K562 (cell line): ENCODE data around the gene HSPA5. TPM values are rescaled to one million over a fixed set of nuclear protein-coding genes. Genes with fewer than 3 reads are reported as not detected.

Source experiments
- ATAC-seq: fragments of 200-7000 bp; cut with Tn5 transposase; 3 replicates; pipeline ENCODE4 v1.9.1; 2020; ENCODE audit warnings: moderate library complexity
- BruUV-seq: library from RNA; stranded (reverse); fragments of 400-500 nt; replicated peaks from 2 replicates; lab custom pipeline; 2021; lab: Mats Ljungman, UMichigan
- CTCF ChIA-PET: fragments of 300-600 bp; formaldehyde crosslinking; extraction: SDS; loops from one replicate; lab custom pipeline; 2021; ENCODE audit warnings: low intra/inter-chr PET ratio; lab: Yijun Ruan, JAX
- POLR2A ChIA-PET: fragments of 300-600, 350-650 bp; sonication (Branson Sonifier 250); formaldehyde crosslinking; extraction: SDS; loops from one replicate; lab custom pipeline; 2021; ENCODE audit warnings: antibody characterized with exemption, inconsistent platforms; lab: Yijun Ruan, JAX
- DNase-seq, 4 experiments: peaks; one replicate each; pipeline versions ENCODE4 v3.0.0 to v3.0.0-alpha.2; 2011 to 2018; ENCODE audit warnings: low spot score in 3 of 4, mixed read lengths in 3 of 4; ENCODE audit errors: extremely low read depth in 1 of 4
- FAIRE-seq: peaks from 2 replicates; lab custom pipeline; 2011; peaks lifted over from hg19 to GRCh38; lab: Jason Lieb, UNC
- H2AFZ ChIP-seq: 2 replicates; pipeline ENCODE4 v1.6.0; 2011; ENCODE audit warnings: low read depth, low read length, control low read depth, inconsistent platforms
- H3K27ac ChIP-seq: fragments of 200-600 bp; 3 replicates; pipeline ENCODE4 v1.8.0; 2011; ENCODE audit warnings: low read depth, mild to moderate bottlenecking, control low read depth, inconsistent platforms, low read length, moderate library complexity, mixed read lengths; ENCODE audit errors: extremely low read depth
- H3K27me3 ChIP-seq, 2 experiments: fragments of 300-600 bp in 1 of 2; 2 replicates in 1 of 2; 3 replicates in 1 of 2; pipeline versions ENCODE4 v1.6.0 to v1.8.0; 2011; ENCODE audit warnings: inconsistent platforms in 2 of 2, low read length in 2 of 2, mild to moderate bottlenecking in 1 of 2, mixed read lengths in 1 of 2, moderate library complexity in 1 of 2; ENCODE audit not compliant: control insufficient read depth in 2 of 2, insufficient read depth in 2 of 2
- H3K36me3 ChIP-seq: fragments of 300-600 bp; 3 replicates; pipeline ENCODE4 v1.8.0; 2011; ENCODE audit warnings: mild to moderate bottlenecking, low read length, inconsistent platforms; ENCODE audit not compliant: control insufficient read depth, insufficient read depth
- H3K4me1 ChIP-seq, 2 experiments: fragments of 200-600 bp in 1 of 2; replicated peaks in 1 of 2; 2 replicates in 1 of 2; 3 replicates in 1 of 2; pipeline versions ENCODE4 v1.5.1 to v1.8.0; 2011; ENCODE audit warnings: inconsistent platforms in 2 of 2, low read length in 2 of 2, mild to moderate bottlenecking in 1 of 2, mixed read lengths in 1 of 2, moderate library complexity in 1 of 2; ENCODE audit not compliant: control insufficient read depth in 2 of 2, insufficient read depth in 2 of 2
- H3K4me2 ChIP-seq: 2 replicates; pipeline ENCODE4 v1.6.1; 2011; ENCODE audit warnings: low read length, control low read depth, inconsistent platforms, mixed read lengths; ENCODE audit not compliant: insufficient read depth
- H3K4me3 ChIP-seq: fragments of 200-600 bp; sonication (generic), shearing (Covaris generic); 2 replicates; pipeline ENCODE4 v1.5.1; 2016; ENCODE audit warnings: control low read depth, inconsistent platforms
- H3K79me2 ChIP-seq: fragments of 200-600 bp; 3 replicates; pipeline ENCODE4 v1.8.0; 2011; ENCODE audit warnings: low read length, inconsistent platforms; ENCODE audit not compliant: control insufficient read depth, insufficient read depth
- H3K9ac ChIP-seq, 2 experiments: 2 replicates each; pipeline versions ENCODE4 v1.6.0 to v1.6.1; 2011; ENCODE audit warnings: low read depth in 2 of 2, low read length in 2 of 2, control low read depth in 1 of 2, inconsistent platforms in 1 of 2, mild to moderate bottlenecking in 1 of 2, mixed read lengths in 1 of 2; ENCODE audit not compliant: insufficient read depth in 1 of 2
- H3K9me1 ChIP-seq: one replicate; pipeline ENCODE4 v1.6.0; 2011; ENCODE audit warnings: inconsistent platforms, mild to moderate bottlenecking, low read length, moderate library complexity; ENCODE audit not compliant: control insufficient read depth, insufficient read depth
- H3K9me3 ChIP-seq: replicated peaks from 2 replicates; pipeline ENCODE4 v1.5.1; 2011; ENCODE audit warnings: low read depth, low read length, inconsistent platforms; ENCODE audit not compliant: control insufficient read depth, insufficient read depth
- H4K20me1 ChIP-seq: replicated peaks from 2 replicates; pipeline ENCODE4 v1.6.1; 2011; ENCODE audit warnings: low read length, inconsistent platforms, mixed read lengths; ENCODE audit not compliant: control insufficient read depth, insufficient read depth
- BCOR ChIP-seq: fragments of 450-650 bp; IDR thresholded peaks from 2 replicates; pipeline ENCODE4 v1.6.1; 2016
- MECOM ChIP-seq: fragments of 250-450 bp; sonication (Bioruptor Pico); IDR thresholded peaks from 2 replicates; pipeline ENCODE4 v1.8.0; 2022; ENCODE audit warnings: inconsistent platforms
- PPARD ChIP-seq: fragments of 250-450 bp; sonication (Bioruptor Pico); IDR thresholded peaks from 2 replicates; pipeline ENCODE4 v1.8.0; 2022; ENCODE audit warnings: inconsistent platforms, mild to moderate bottlenecking, moderate library complexity
- SUPT5H ChIP-seq: fragments of 450-650 bp; IDR thresholded peaks from 2 replicates; pipeline ENCODE4 v1.6.1; 2016
- TCF3 ChIP-seq: sonication (generic); formaldehyde crosslinking; IDR thresholded peaks from 2 replicates; pipeline ENCODE4 v1.4.0; 2020; ENCODE audit warnings: mild to moderate bottlenecking, missing genetic modification reagents
- ZNF586 ChIP-seq: fragments of 450-650 bp; formaldehyde crosslinking; conservative IDR thresholded peaks from 2 replicates; pipeline ENCODE4 v1.4.0; 2020; ENCODE audit warnings: mild to moderate bottlenecking, moderate library complexity
- WGBS: fragments of 100-300 bp; shearing (Covaris generic); methylation state at CpG from one replicate; pipeline ENCODE4 v1.1.6; 2016; ENCODE audit warnings: low coverage, mixed read lengths; ENCODE audit not compliant: insufficient coverage; ENCODE audit errors: missing lambda C conversion rate; 5-methylcytosine and 5-hydroxymethylcytosine counted together
- in situ Hi-C: fragments of 300-500 bp; cut with MboI; formaldehyde crosslinking; loops from 4 replicates; pipeline ENCODE4 v1.15.0; 2018; ENCODE audit warnings: inconsistent platforms, mixed read lengths
- intact Hi-C: fragments of 100-400 bp; cut with micrococcal nuclease; formaldehyde crosslinking; loops from 2 replicates; pipeline ENCODE4 v1.14.2; 2022
- polyA plus RNA-seq, 8 experiments: library from polyadenylated mRNA; depleted of rRNA in 4 of 8; stranded (reverse) in 5 of 8; unstranded in 3 of 8; fragments of >200 nt; fragmentation: Nextera tagmentation in 2 of 8; fragmentation: Illumina TruSeq in 1 of 8; extraction: Ambion mirVana in 2 of 8; extraction: Trizol in 1 of 8; gene quantifications; 2 replicates each; pipeline versions ENCODE4 v1.2.1 to v1.2.3, GENCODE V29; 2011 to 2014; ENCODE audit warnings: inconsistent platforms in 1 of 8, missing spikeins in 1 of 8
- total RNA-seq, 7 experiments: library from RNA; depleted of rRNA in 6 of 7; stranded (reverse); fragments of >200 nt in 6 of 7; fragmentation: Illumina TruSeq in 2 of 7; extraction: Trizol in 2 of 7; gene quantifications; 2 replicates each; pipeline versions ENCODE4 v1.2.1 to v1.2.3, GENCODE V29; 2011 to 2021; ENCODE audit warnings: low replicate concordance in 1 of 7
- TF ChIP-seq, protein P1 (sequence below): fragments of 250-450 bp; sonication (Bioruptor Pico); IDR thresholded peaks from 2 replicates; pipeline ENCODE4 v1.5.0; 2021

Gene HSPA5
- total and polyA plus RNA-seq, 9 of the 15 experiments (the other 6 are each of a cell fraction or from before 2014, with no cell fraction given), result 48.0 to 265 (median 113) TPM

DNA sequence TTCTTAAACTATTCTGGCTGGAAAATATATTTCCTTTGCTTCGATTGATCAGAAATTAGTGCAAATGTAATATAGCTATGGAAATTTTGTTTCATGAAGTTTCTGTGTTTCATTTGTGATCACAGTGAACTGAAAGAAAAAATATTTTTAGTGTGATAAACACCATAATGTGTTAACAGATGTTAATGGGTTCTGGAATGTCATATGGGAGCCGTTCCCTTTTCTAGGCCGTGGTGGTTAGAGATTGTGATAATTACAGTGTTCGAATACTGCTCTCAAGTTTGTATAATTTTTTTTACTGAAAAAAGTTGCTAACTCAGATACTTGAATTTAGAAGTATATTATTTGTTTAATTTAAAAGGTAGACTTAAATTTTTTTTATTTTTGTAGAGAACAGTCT, 39.8 kb upstream of the HSPA5 start:
- peaks cover 87% of the 10 kb centered on the region for H3K79me2 ChIP-seq
- CTCF ChIA-PET, result no interaction called here
- TF ChIP-seq BCOR (no peak), TCF3 (CRISPR knock-in tag) (peak; percentile 16; the same call in 1 of the 2 replicates)

DNA sequence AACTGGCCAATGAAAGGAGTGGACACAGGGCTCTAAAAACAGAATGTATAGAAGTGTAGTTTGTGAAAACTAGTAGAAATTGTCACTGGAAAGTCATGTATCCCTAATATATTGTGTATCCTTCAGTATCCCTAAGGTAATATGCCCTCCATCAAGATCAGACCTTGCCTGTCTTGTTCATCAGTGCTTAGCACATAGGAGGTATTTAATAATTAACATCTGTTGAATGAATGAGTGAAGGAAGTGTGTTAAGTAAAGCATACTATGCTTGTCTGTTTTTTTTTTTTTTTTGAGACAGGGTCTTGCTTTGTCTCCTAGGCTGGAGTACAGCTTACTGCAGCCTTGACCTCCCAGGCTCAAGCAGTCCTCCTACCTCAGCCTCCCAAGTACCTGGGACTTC, 36.3 kb upstream of the HSPA5 start:
- CTCF ChIA-PET, result no interaction called here
- Histone ChIP-seq H3K4me2 (no peak overlapping the region), H3K4me1 (peaks cover 9 to 14% of the 10 kb centered on the region in 2 experiments; a peak in 4 of 5 replicates), H3K27me3 (no peaks in the 10 kb centered on the region), H3K9me3 (no peaks in the 10 kb centered on the region), H3K4me3 (no peak overlapping the region), H3K9me1 (no peaks in the 10 kb centered on the region), H4K20me1 (no peaks in the 10 kb centered on the region), H3K36me3 (peaks cover 28% of the 10 kb centered on the region), H3K79me2 (peaks cover 98% of the 10 kb centered on the region), H3K9ac (no peak overlapping the region), H3K27ac (no peak overlapping the region), H2AFZ (no peak overlapping the region)
- intact Hi-C loops (no loop called here), in situ Hi-C loops (no loop called here)
- ATAC-seq, result no peak
- BruUV-seq, result no TSS peak
- POLR2A ChIA-PET, result interaction anchor here (1.2 to 2.4 kb wide), 4 partner anchors 9 to 36 kb away, joined by 3 to 11 read pairs (median 4); partner anchors contain the start of gene HSPA5
- TF ChIP-seq, protein P1, sequence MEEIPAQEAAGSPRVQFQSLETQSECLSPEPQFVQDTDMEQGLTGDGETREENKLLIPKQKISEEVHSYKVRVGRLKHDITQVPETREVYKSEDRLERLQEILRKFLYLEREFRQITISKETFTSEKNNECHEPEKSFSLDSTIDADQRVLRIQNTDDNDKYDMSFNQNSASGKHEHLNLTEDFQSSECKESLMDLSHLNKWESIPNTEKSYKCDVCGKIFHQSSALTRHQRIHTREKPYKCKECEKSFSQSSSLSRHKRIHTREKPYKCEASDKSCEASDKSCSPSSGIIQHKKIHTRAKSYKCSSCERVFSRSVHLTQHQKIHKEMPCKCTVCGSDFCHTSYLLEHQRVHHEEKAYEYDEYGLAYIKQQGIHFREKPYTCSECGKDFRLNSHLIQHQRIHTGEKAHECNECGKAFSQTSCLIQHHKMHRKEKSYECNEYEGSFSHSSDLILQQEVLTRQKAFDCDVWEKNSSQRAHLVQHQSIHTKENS (CRISPR knock-in tag), result no peak
- no peak for TF ChIP-seq PPARD (CRISPR knock-in tag)
- no peak for TF ChIP-seq MECOM (CRISPR knock-in tag)
- TF ChIP-seq ZNF586, result no peak
- TF ChIP-seq SUPT5H, result no peak
- DNase-seq, result no peak
- FAIRE-seq, result no peak

More for the DNA sequence above, 39.8 kb upstream of the HSPA5 start:
- POLR2A ChIA-PET, result interaction anchor here (0.6 to 1.4 kb wide), 3 partner anchors 10 to 26 kb away, joined by 3 to 4 read pairs (median 3); no protein-coding TSS in a partner anchor
- no peaks in the 10 kb centered on the region for H3K27me3 ChIP-seq
- DNase-seq (no peak), ATAC-seq (no peak), FAIRE-seq (no peak)
- 34% methylated on average over 4 of the region's 4 CpGs for WGBS
- intact Hi-C loops, result no loop called here
- H3K9me1 ChIP-seq, result no peaks in the 10 kb centered on the region
- peak overlapping the region; percentile 4; the same call in 1 of the 3 replicates for H3K27ac ChIP-seq
- BruUV-seq, result no TSS peak
- no peak overlapping the region for H3K4me3 ChIP-seq
- no peak overlapping the region for H3K4me2 ChIP-seq
- no peaks in the 10 kb centered on the region for H4K20me1 ChIP-seq
- peaks cover 27 to 32% of the 10 kb centered on the region in 2 experiments for H3K4me1 ChIP-seq
- H3K9me3 ChIP-seq, result no peaks in the 10 kb centered on the region
- peaks cover 20% of the 10 kb centered on the region; the same call in 2 of the 3 replicates for H3K36me3 ChIP-seq
- H2AFZ ChIP-seq, result no peak overlapping the region
- H3K9ac ChIP-seq, result peak overlapping the region in 1 of 2 experiments; percentile 4; a peak in 1 of 4 replicates
- in situ Hi-C loops, result no loop called here
